ENCODE results near the gene PLEKHA5. TPM values are rescaled to one million over a fixed set of nuclear protein-coding genes. Genes with fewer than 3 reads are reported as not detected.

The PLEKHA5 gene
- total RNA-seq, 1 experiment from 2014 or later = 14.0 TPM

- H3K4me3 ChIP-seq (ENCODE audit: low read depth, low read length, poor library complexity, severe bottlenecking) = no peak overlapping the region
- no peak for TF ChIP-seq EZH2 (IDR thresholded peaks at IDR 0.05; ENCODE audit: borderline replicate concordance, low read depth, low read length, poor library complexity, severe bottlenecking)
- TF ChIP-seq, protein P1, sequence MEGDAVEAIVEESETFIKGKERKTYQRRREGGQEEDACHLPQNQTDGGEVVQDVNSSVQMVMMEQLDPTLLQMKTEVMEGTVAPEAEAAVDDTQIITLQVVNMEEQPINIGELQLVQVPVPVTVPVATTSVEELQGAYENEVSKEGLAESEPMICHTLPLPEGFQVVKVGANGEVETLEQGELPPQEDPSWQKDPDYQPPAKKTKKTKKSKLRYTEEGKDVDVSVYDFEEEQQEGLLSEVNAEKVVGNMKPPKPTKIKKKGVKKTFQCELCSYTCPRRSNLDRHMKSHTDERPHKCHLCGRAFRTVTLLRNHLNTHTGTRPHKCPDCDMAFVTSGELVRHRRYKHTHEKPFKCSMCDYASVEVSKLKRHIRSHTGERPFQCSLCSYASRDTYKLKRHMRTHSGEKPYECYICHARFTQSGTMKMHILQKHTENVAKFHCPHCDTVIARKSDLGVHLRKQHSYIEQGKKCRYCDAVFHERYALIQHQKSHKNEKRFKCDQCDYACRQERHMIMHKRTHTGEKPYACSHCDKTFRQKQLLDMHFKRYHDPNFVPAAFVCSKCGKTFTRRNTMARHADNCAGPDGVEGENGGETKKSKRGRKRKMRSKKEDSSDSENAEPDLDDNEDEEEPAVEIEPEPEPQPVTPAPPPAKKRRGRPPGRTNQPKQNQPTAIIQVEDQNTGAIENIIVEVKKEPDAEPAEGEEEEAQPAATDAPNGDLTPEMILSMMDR (conservative IDR thresholded peaks at IDR 0.05; ENCODE audit: low read depth, low read length) = no peak
- intact Hi-C loops (cut with micrococcal nuclease; ENCODE audit: unreplicated experiment) = no loop called here
- ChIA-PET CTCF (no interaction called here), POLR2A (ENCODE audit: low non-redundant PET) (no interaction called here)
- peak; percentile 84 for DNase-seq (ENCODE audit: low spot score)
- H3K27ac ChIP-seq (ENCODE audit: low read depth, low read length, poor library complexity, severe bottlenecking) = no peak overlapping the region
- no peaks in the 10 kb centered on the region for H3K27me3 ChIP-seq (replicated peaks; ENCODE audit: insufficient read depth, low read depth, low read length, poor library complexity)
- H3K4me1 ChIP-seq (ENCODE audit: insufficient read depth, low read length, poor library complexity, severe bottlenecking) = peaks cover 3% of the 10 kb centered on the region
- no peaks in the 10 kb centered on the region for H3K9me3 ChIP-seq (ENCODE audit: low read depth, low read length, poor library complexity, severe bottlenecking)
- BruUV-seq (replicated peaks) = no TSS peak
- no peaks in the 10 kb centered on the region for H3K36me3 ChIP-seq (ENCODE audit: insufficient read depth, low read length, poor library complexity, severe bottlenecking)
Measured at GRCh38 chr12:19421503-19422282, 292.2 kb downstream of the PLEKHA5 start.

DNA sequence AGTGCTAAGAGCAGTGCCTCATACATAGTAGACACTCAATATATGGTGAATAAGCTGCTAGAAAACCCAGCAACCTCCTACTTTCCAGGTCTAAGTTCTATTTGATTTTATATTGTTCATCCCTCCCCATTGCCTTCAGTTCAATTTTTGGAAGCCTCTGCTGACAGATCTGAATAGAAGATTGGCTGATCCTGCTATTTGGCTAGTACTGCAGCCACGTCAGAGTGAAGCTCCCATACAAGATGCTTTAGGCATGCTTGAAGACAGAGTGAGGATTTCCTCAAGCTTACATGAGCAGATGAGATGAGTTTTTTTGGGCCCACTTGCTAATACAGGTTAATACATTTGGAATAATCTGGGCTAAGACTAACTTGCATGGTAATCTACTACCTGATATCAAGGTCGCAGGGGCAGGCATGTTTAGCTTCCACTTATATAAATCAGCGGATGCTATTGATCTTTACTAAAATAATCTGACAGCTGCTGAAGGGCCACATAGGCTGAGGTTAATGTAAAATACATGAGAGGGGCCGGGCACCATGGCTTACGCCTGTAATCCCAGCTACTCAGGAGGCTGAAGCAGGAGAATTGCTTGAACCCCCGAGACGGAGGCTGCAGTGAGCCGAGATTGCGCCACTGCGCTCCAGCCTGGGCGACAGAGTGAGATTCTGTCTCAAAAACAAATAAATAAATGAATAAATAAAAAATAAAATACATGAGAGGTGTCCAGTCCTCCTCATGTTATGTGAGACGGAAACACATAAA lies 293.8 kb downstream of the PLEKHA5 start:
- Histone ChIP-seq H3K4me1 (ENCODE audit: insufficient read depth, low read length, poor library complexity, severe bottlenecking) (peaks cover 3% of the 10 kb centered on the region), H3K27ac (ENCODE audit: low read depth, low read length, poor library complexity, severe bottlenecking) (no peak overlapping the region), H3K36me3 (ENCODE audit: insufficient read depth, low read length, poor library complexity, severe bottlenecking) (no peaks in the 10 kb centered on the region), H3K9me3 (ENCODE audit: low read depth, low read length, poor library complexity, severe bottlenecking) (no peaks in the 10 kb centered on the region), H3K4me3 (ENCODE audit: low read depth, low read length, poor library complexity, severe bottlenecking) (no peak overlapping the region), H3K27me3 (replicated peaks; ENCODE audit: insufficient read depth, low read depth, low read length, poor library complexity) (no peaks in the 10 kb centered on the region)
- BruUV-seq (replicated peaks) = no TSS peak
- no peak for DNase-seq (ENCODE audit: low spot score)
- POLR2A ChIA-PET (ENCODE audit: low non-redundant PET) = no interaction called here
- intact Hi-C loops (cut with micrococcal nuclease; ENCODE audit: unreplicated experiment) = no loop called here
- CTCF ChIA-PET = no interaction called here
- TF ChIP-seq EZH2 (IDR thresholded peaks at IDR 0.05; ENCODE audit: borderline replicate concordance, low read depth, low read length, poor library complexity, severe bottlenecking) = no peak
- TF ChIP-seq, protein P1 (conservative IDR thresholded peaks at IDR 0.05; ENCODE audit: low read depth, low read length) = no peak

All from A673 (cell line).